HepG2 (cell line): Measurements from ENCODE around the gene MTNR1A. TPM values are rescaled to one million over a fixed set of nuclear protein-coding genes. Genes with fewer than 3 reads are reported as not detected.

Experiments
- ATAC-seq: fragments of 200-7000 bp; cut with Tn5 transposase; 3 replicates; pipeline ENCODE4 v1.9.1; 2020; ENCODE audit warnings: mild to moderate bottlenecking, moderate library complexity
- BruUV-seq: library from RNA; stranded (reverse); fragments of 400-500 nt; replicated peaks from 2 replicates; lab custom pipeline; 2021; lab: Mats Ljungman, UMichigan
- CTCF ChIA-PET: fragments of 300-600 bp; formaldehyde crosslinking; extraction: SDS; loops from one replicate; lab custom pipeline; 2021; ENCODE audit warnings: low total read pairs, inconsistent platforms, low intra/inter-chr PET ratio; lab: Yijun Ruan, JAX
- POLR2A ChIA-PET: fragments of 350-600 bp; sonication (Branson Sonifier 250); formaldehyde crosslinking; loops from one replicate; lab custom pipeline; 2020; ENCODE audit warnings: antibody characterized with exemption, inconsistent platforms; lab: Yijun Ruan, JAX
- DNase-seq: peaks from one replicate; pipeline ENCODE4 v3.0.0-alpha.2; 2015; ENCODE audit warnings: low spot score
- FAIRE-seq: peaks from 3 replicates; lab custom pipeline; 2011; peaks lifted over from hg19 to GRCh38; lab: Jason Lieb, UNC
- H2AFZ ChIP-seq: one replicate; pipeline ENCODE4 v1.6.1; 2011; ENCODE audit warnings: low read length, inconsistent platforms
- H3K27ac ChIP-seq: fragments of 300-600 bp; 3 replicates; pipeline ENCODE4 v1.8.0; 2011; ENCODE audit warnings: mixed run types, mild to moderate bottlenecking, mixed read lengths, low read length, inconsistent platforms; ENCODE audit not compliant: insufficient read depth; ENCODE audit errors: extremely low read length
- H3K27me3 ChIP-seq, 2 experiments: fragments of 200-600 bp in 1 of 2; 2 replicates in 1 of 2; 3 replicates in 1 of 2; pipeline versions ENCODE4 v1.6.0 to v1.8.0; 2011; ENCODE audit warnings: low read length in 2 of 2, mild to moderate bottlenecking in 2 of 2, moderate library complexity in 2 of 2, inconsistent platforms in 1 of 2; ENCODE audit not compliant: insufficient read depth in 2 of 2, control insufficient read depth in 1 of 2
- H3K36me3 ChIP-seq, 2 experiments: fragments of 200-600 bp in 1 of 2; replicated peaks in 1 of 2; 2 replicates in 1 of 2; 3 replicates in 1 of 2; pipeline versions ENCODE4 v1.5.1 to v1.8.0; 2011; ENCODE audit warnings: low read length in 2 of 2, inconsistent platforms in 1 of 2; ENCODE audit not compliant: insufficient read depth in 2 of 2, control insufficient read depth in 1 of 2
- H3K4me1 ChIP-seq: 2 replicates; pipeline ENCODE4 v1.5.1; 2012; ENCODE audit warnings: low read length, inconsistent platforms; ENCODE audit not compliant: insufficient read depth
- H3K4me2 ChIP-seq: 2 replicates; pipeline ENCODE4 v1.6.0; 2011; ENCODE audit warnings: low read depth, low read length, inconsistent platforms
- H3K4me3 ChIP-seq, 3 experiments: fragments of 200-600 bp in 1 of 3; sonication (generic), shearing (Covaris generic) in 1 of 3; replicated peaks in 1 of 3; 2 replicates each; pipeline ENCODE4 v1.5.1; 2011 to 2016; ENCODE audit warnings: low read length in 3 of 3, inconsistent platforms in 2 of 3, low read depth in 2 of 3, mild to moderate bottlenecking in 2 of 3, control low read depth in 1 of 3, mixed read lengths in 1 of 3; ENCODE audit not compliant: insufficient read depth in 1 of 3
- H3K79me2 ChIP-seq: one replicate; pipeline ENCODE4 v1.6.1; 2011; ENCODE audit warnings: low read length, inconsistent platforms; ENCODE audit not compliant: insufficient read depth
- H3K9ac ChIP-seq: 2 replicates; pipeline ENCODE4 v1.6.0; 2011; ENCODE audit warnings: mild to moderate bottlenecking, low read depth, low read length, inconsistent platforms; ENCODE audit not compliant: insufficient read depth
- H3K9me3 ChIP-seq: 2 replicates; pipeline ENCODE4 v1.5.1; 2012; ENCODE audit warnings: mild to moderate bottlenecking, low read length
- H4K20me1 ChIP-seq: 2 replicates; pipeline ENCODE4 v1.6.0; 2011; ENCODE audit warnings: inconsistent platforms, mild to moderate bottlenecking, low read length, moderate library complexity; ENCODE audit not compliant: insufficient read depth
- POLR2AphosphoS5 ChIP-seq: IDR thresholded peaks from 2 replicates; pipeline ENCODE4 v1.6.1; 2012; ENCODE audit warnings: low read depth, low read length
- POLR2G ChIP-seq: fragments of 200-400 bp; formaldehyde crosslinking; IDR thresholded peaks from 2 replicates; pipeline ENCODE4 v1.6.1; 2018; ENCODE audit warnings: mild to moderate bottlenecking, low read depth, low read length, moderate library complexity
- RBM22 ChIP-seq: fragments of 200-400 bp; formaldehyde crosslinking; optimal IDR thresholded peaks from 2 replicates; pipeline ENCODE3; 2017; ENCODE audit warnings: mild to moderate bottlenecking, low read length, moderate library complexity
- SP5 ChIP-seq: IDR thresholded peaks from 2 replicates; pipeline ENCODE4 v1.6.1; 2016; ENCODE audit warnings: low read depth, borderline replicate concordance
- TAF1 ChIP-seq: sonication (generic); formaldehyde crosslinking; IDR thresholded peaks from 2 replicates; pipeline ENCODE4 v1.4.0; 2020; ENCODE audit warnings: missing genetic modification reagents
- ZMYM3 ChIP-seq: sonication (generic); formaldehyde crosslinking; IDR thresholded peaks from 2 replicates; pipeline ENCODE4 v1.5.1; 2020; ENCODE audit warnings: mild to moderate bottlenecking, missing genetic modification reagents
- WGBS: methylation state at CpG from one replicate; pipeline ENCODE4 v1.1.6; 2017; ENCODE audit warnings: low lambda C conversion rate; 5-methylcytosine and 5-hydroxymethylcytosine counted together
- in situ Hi-C: cut with HindIII; loops from 2 replicates; pipeline ENCODE4 v1.10.0; 2017; ENCODE audit warnings: low pct_unique_long_range_greater_than_20kb; ENCODE audit not compliant: extremely low pct_ligation_motif_present
- intact Hi-C: fragments of 100-400 bp; cut with micrococcal nuclease; formaldehyde crosslinking; loops from one replicate; pipeline ENCODE4 v1.10.0; 2022; ENCODE audit not compliant: unreplicated experiment
- polyA plus RNA-seq, 8 experiments: library from polyadenylated mRNA; depleted of rRNA in 3 of 8; stranded (reverse) in 7 of 8; unstranded in 1 of 8; fragments of >200 nt; fragmentation: Illumina TruSeq in 4 of 8; extraction: Trizol in 4 of 8; gene quantifications; 2 replicates each; pipeline versions ENCODE4 v1.2.1 to v1.2.3, GENCODE V29; 2011 to 2016; ENCODE audit warnings: low read depth in 4 of 8, missing spikeins in 1 of 8, mixed read lengths in 1 of 8; ENCODE audit not compliant: insufficient read depth in 1 of 8
- total RNA-seq, 5 experiments: library from RNA; depleted of rRNA; stranded (reverse); fragments of >200 nt; fragmentation: Illumina TruSeq; extraction: Trizol; gene quantifications; 2 replicates each; pipeline ENCODE4 v1.2.3, GENCODE V29; 2016; ENCODE audit warnings: low read depth in 1 of 5

MTNR1A gene
- total and polyA plus RNA-seq, 2 of the 13 experiments (the other 11 are each of a cell fraction or from before 2014, with no cell fraction given), result not detected

- Histone ChIP-seq H3K36me3 (peaks cover 23 to 51% of the 10 kb centered on the region in 2 experiments), H3K4me3 (no peak overlapping the region), H3K4me2 (no peak overlapping the region), H3K27ac (no peak overlapping the region), H4K20me1 (peaks cover 3% of the 10 kb centered on the region; the same call in 1 of the 2 replicates), H3K9ac (no peak overlapping the region), H2AFZ (no peak overlapping the region), H3K9me3 (no peaks in the 10 kb centered on the region), H3K4me1 (0 out of 2 replicates have a peak, but pooled peaks cover 6% of the 10 kb centered on the region), H3K79me2 (no peaks in the 10 kb centered on the region), H3K27me3 (no peaks in the 10 kb centered on the region)
- in situ Hi-C loops, result loop anchor here (10.0 kb wide), 1 partner anchor 281 kb away; no protein-coding TSS in a partner anchor
- FAIRE-seq, result no peak
- intact Hi-C loops, result no loop called here
- 99% methylated on average over 8 of the region's 8 CpGs for WGBS
- TF ChIP-seq SP5 (CRISPR knock-in tag) (no peak), POLR2AphosphoS5 (no peak), RBM22 (peak; percentile 81)
- POLR2A ChIA-PET, result no interaction called here
- BruUV-seq, result no TSS peak
- CTCF ChIA-PET, result interaction anchor here (2.3 kb wide), 1 partner anchor 289 kb away, joined by 20 read pairs; no protein-coding TSS in a partner anchor
- no peak for ATAC-seq
- DNase-seq, result no peak
These were observed 30.8 kb upstream of the MTNR1A start for GRCh38 chr4:186586205-186586604.

DNA sequence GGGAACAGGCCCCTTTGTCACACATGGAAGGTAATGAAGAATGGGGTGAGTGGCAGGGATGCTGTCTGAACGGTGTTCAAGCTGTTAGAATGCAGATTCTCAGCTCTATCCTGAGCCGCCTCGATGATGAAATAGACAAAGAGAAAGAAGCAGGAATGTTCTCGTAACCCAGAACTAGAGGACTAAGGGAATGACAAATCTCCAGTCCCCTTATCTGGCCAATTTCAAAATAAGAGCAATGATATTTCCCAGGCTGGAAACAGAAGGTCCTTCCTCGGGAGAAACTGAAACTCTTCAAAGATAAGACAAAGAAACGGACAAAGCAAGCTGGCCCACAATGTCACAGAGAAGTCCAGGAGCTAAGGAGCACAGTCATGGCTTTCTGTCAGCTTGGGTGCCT is 29.5 kb upstream of the MTNR1A start:
- POLR2A ChIA-PET, result interaction anchor here (0.6 kb wide), 1 partner anchor 297 kb away, joined by 3 read pairs; no protein-coding TSS in a partner anchor
- Histone ChIP-seq H4K20me1 (peaks cover 3% of the 10 kb centered on the region; the same call in 1 of the 2 replicates), H3K27ac (no peak overlapping the region), H3K36me3 (peaks cover 24 to 38% of the 10 kb centered on the region in 2 experiments), H3K4me3 (no peak overlapping the region), H3K9me3 (no peaks in the 10 kb centered on the region), H3K9ac (no peak overlapping the region), H3K4me1 (0 out of 2 replicates have a peak, but pooled peaks cover 6% of the 10 kb centered on the region), H3K27me3 (no peaks in the 10 kb centered on the region), H3K79me2 (no peaks in the 10 kb centered on the region), H3K4me2 (no peak overlapping the region), H2AFZ (no peak overlapping the region)
- BruUV-seq, result no TSS peak
- CTCF ChIA-PET, result no interaction called here
- WGBS, result 98% methylated on average over 6 of the region's 6 CpGs
- in situ Hi-C loops (loop anchor here (10.0 kb wide), 1 partner anchor 280 kb away; no protein-coding TSS in a partner anchor), intact Hi-C loops (no loop called here)
- no peak for ATAC-seq
- TF ChIP-seq TAF1 (CRISPR knock-in tag), result no peak
- peak; percentile 31; the same call in 1 of the 2 replicates for TF ChIP-seq POLR2G
- TF ChIP-seq ZMYM3 (CRISPR knock-in tag), result no peak
- DNase-seq, result no peak
- FAIRE-seq, result no peak
